Loucy (cell line): ENCODE measurements around the gene IQCE.
"Not testable (repeated sequence)": the region's sequence is repeated elsewhere in the genome, so short reads cannot be mapped to it uniquely, and the experiment has no call there.

Experiments used
- H2AFZ ChIP-seq: fragments of 200-600 bp; sonication (generic); 2 replicates; pipeline ENCODE4 v1.6.0; 2016; ENCODE audit warnings: antibody characterized with exemption, mild to moderate bottlenecking, low read length, moderate library complexity
- H3F3A ChIP-seq: fragments of 200-600 bp; 2 replicates; pipeline ENCODE4 v1.6.0; 2016; ENCODE audit warnings: antibody characterized with exemption, low read depth, mild to moderate bottlenecking
- H3K27me3 ChIP-seq: fragments of 200-600 bp; sonication (generic); 2 replicates; pipeline ENCODE4 v1.6.1; 2014; ENCODE audit warnings: low read length, mild to moderate bottlenecking; ENCODE audit not compliant: insufficient read depth, poor library complexity, severe bottlenecking
- H3K36me3 ChIP-seq: fragments of 200-600 bp; sonication (generic); 2 replicates; pipeline ENCODE4 v1.6.1; 2016; ENCODE audit warnings: low read length; ENCODE audit not compliant: insufficient read depth
- H3K4me1 ChIP-seq: fragments of 200-600 bp; sonication (generic); 2 replicates; pipeline ENCODE4 v1.5.1; 2014; ENCODE audit warnings: low read length, mild to moderate bottlenecking; ENCODE audit not compliant: insufficient read depth, poor library complexity, severe bottlenecking
- H3K4me2 ChIP-seq: fragments of 200-600 bp; sonication (generic); 2 replicates; pipeline ENCODE4 v1.6.0; 2014; ENCODE audit warnings: antibody characterized with exemption, low read length, low read depth, mild to moderate bottlenecking; ENCODE audit not compliant: poor library complexity, severe bottlenecking
- H3K4me3 ChIP-seq: fragments of 200-600 bp; sonication (generic); 2 replicates; pipeline ENCODE4 v1.5.1; 2014; ENCODE audit warnings: low read length, mild to moderate bottlenecking, mixed read lengths; ENCODE audit not compliant: poor library complexity, severe bottlenecking
- H3K79me2 ChIP-seq: fragments of 200-600 bp; sonication (generic); 2 replicates; pipeline ENCODE4 v1.6.1; 2014; ENCODE audit warnings: low read length; ENCODE audit not compliant: insufficient read depth
- H3K9ac ChIP-seq: fragments of 200-600 bp; sonication (generic); 2 replicates; pipeline ENCODE4 v1.6.0; 2014; ENCODE audit warnings: mild to moderate bottlenecking, low read depth, low read length, moderate library complexity; ENCODE audit not compliant: poor library complexity, severe bottlenecking
- H3K9me2 ChIP-seq: fragments of 200-600 bp; sonication (generic); replicated peaks from 2 replicates; pipeline ENCODE4 v1.6.1; 2016; ENCODE audit warnings: low read depth, low read length, mixed read lengths
- H3K9me3 ChIP-seq: fragments of 200-600 bp; sonication (generic); 2 replicates; pipeline ENCODE4 v1.6.1; 2014; ENCODE audit warnings: mild to moderate bottlenecking, antibody characterized with exemption, low read length, low read depth; ENCODE audit not compliant: insufficient read depth
- H4K20me1 ChIP-seq: fragments of 200-600 bp; sonication (generic); 2 replicates; pipeline ENCODE4 v1.6.0; 2014; ENCODE audit warnings: antibody characterized with exemption, low read length, mild to moderate bottlenecking; ENCODE audit not compliant: insufficient read depth, poor library complexity, severe bottlenecking
- CTCF ChIP-seq: fragments of 200-600 bp; sonication (generic); conservative IDR thresholded peaks from 2 replicates; pipeline ENCODE4 v1.5.1; 2014; ENCODE audit warnings: mild to moderate bottlenecking, antibody characterized with exemption, low read length
- EZH2phosphoT487 ChIP-seq: fragments of 200-600 bp; IDR thresholded peaks from 2 replicates; pipeline ENCODE4 v1.6.1; 2018; ENCODE audit warnings: antibody characterized with exemption, mild to moderate bottlenecking, moderate library complexity, borderline replicate concordance

IQCE gene

GRCh38 chr7:2554661-2555111 lies 4.1 kb upstream of the IQCE start:
- TF ChIP-seq EZH2phosphoT487 (no peak), CTCF (no peak)
- H3K9me2 ChIP-seq: no peaks in the 10 kb centered on the region
- H3F3A ChIP-seq: peaks cover 5% of the 10 kb centered on the region; the same call in 1 of the 2 replicates
- no peaks in the 10 kb centered on the region for H3K9me3 ChIP-seq
- H3K4me3 ChIP-seq: peak overlapping the region; percentile 74
- peak overlapping the region; percentile 90 for H3K4me2 ChIP-seq
- H3K36me3 ChIP-seq: 0 out of 2 replicates have a peak, but pooled peaks cover 3% of the 10 kb centered on the region
- H3K27me3 ChIP-seq: no peaks in the 10 kb centered on the region
- no peak overlapping the region for H2AFZ ChIP-seq
- H3K9ac ChIP-seq: peak overlapping the region; percentile 91
- peaks cover 47% of the 10 kb centered on the region for H3K79me2 ChIP-seq
- peaks cover 19% of the 10 kb centered on the region for H4K20me1 ChIP-seq
- H3K4me1 ChIP-seq: peaks cover 46% of the 10 kb centered on the region

- Histone ChIP-seq H3F3A (peaks cover 3% of the 10 kb centered on the region; the same call in 1 of the 2 replicates), H3K27me3 (no peaks in the 10 kb centered on the region), H3K36me3 (0 out of 2 replicates have a peak, but pooled peaks cover 3% of the 10 kb centered on the region), H3K9me3 (no peaks in the 10 kb centered on the region), H2AFZ (peak within 1 kb of the TSS; percentile 100), H3K79me2 (peaks cover 47% of the 10 kb centered on the region), H3K4me3 (peak within 1 kb of the TSS; percentile 74), H3K9ac (peak within 1 kb of the TSS; percentile 91), H3K4me1 (peaks cover 41% of the 10 kb centered on the region), H4K20me1 (peaks cover 19% of the 10 kb centered on the region), H3K9me2 (no peaks in the 10 kb centered on the region), H3K4me2 (peak within 1 kb of the TSS; percentile 90)
- TF ChIP-seq EZH2phosphoT487: no peak
- TF ChIP-seq CTCF: peak; percentile 45
Measured at GRCh38 chr7:2555121-2556052, 3.4 kb upstream of the IQCE start, which contains the start of gene BRAT1. Gene BRAT1 (minus strand): TSS chr7:2555524. CDS start chr7:2554431, 1,093 bp downstream.

- Histone ChIP-seq H3K9me3 (no peaks in the 10 kb centered on the region), H3K4me3 (peak overlapping the region; percentile 77), H2AFZ (peak overlapping the region; percentile 68; the same call in 1 of the 2 replicates), H3K4me2 (peak overlapping the region; percentile 96), H3K79me2 (peaks cover 10% of the 10 kb centered on the region), H4K20me1 (peaks cover 6% of the 10 kb centered on the region), H3K27me3 (no peaks in the 10 kb centered on the region), H3K4me1 (peaks cover 16% of the 10 kb centered on the region), H3K36me3 (no peaks in the 10 kb centered on the region), H3K9me2 (no peaks in the 10 kb centered on the region), H3F3A (no peaks in the 10 kb centered on the region), H3K9ac (peak overlapping the region; percentile 67)
- no peak for TF ChIP-seq EZH2phosphoT487
- no peak for TF ChIP-seq CTCF
Measured at GRCh38 chr7:2559283-2559950, 638 bp downstream of the IQCE start.

GRCh38 chr7:2563955-2564354 lies 5.2 kb downstream of the IQCE start:
- not testable (repeated sequence) for H4K20me1 ChIP-seq, H3K4me3 ChIP-seq, H3K4me1 ChIP-seq, H3K4me2 ChIP-seq, H2AFZ ChIP-seq, H3K9me2 ChIP-seq, H3K79me2 ChIP-seq, H3K9ac ChIP-seq, H3K36me3 ChIP-seq, H3K27me3 ChIP-seq, H3F3A ChIP-seq, H3K9me3 ChIP-seq
